Ishikawa (cell line): ENCODE measurements around the gene HTR2C.

ENCODE experiments used
- CEBPB ChIP-seq: IDR thresholded peaks from 2 replicates; pipeline ENCODE4 v1.6.1; 2012
- CREB1 ChIP-seq: IDR thresholded peaks from 2 replicates; pipeline ENCODE4 v1.6.1; 2012; ENCODE audit warnings: low read depth
- EP300 ChIP-seq: IDR thresholded peaks from 2 replicates; pipeline ENCODE4 v1.6.1; 2012; ENCODE audit warnings: borderline replicate concordance
- NFIC ChIP-seq: IDR thresholded peaks from 2 replicates; pipeline ENCODE4 v1.6.1; 2012
- RAD21 ChIP-seq: IDR thresholded peaks from 2 replicates; pipeline ENCODE4 v1.6.1; 2012; ENCODE audit warnings: low read depth
- REST ChIP-seq: IDR thresholded peaks from 2 replicates; pipeline ENCODE4 v1.6.1; 2012; ENCODE audit warnings: low read depth, mild to moderate bottlenecking
- TAF1 ChIP-seq: IDR thresholded peaks from 2 replicates; pipeline ENCODE4 v1.6.1; 2012; ENCODE audit warnings: low read depth, mild to moderate bottlenecking
- TCF12 ChIP-seq: IDR thresholded peaks from 2 replicates; pipeline ENCODE4 v1.6.1; 2012; ENCODE audit warnings: low read depth
- YY1 ChIP-seq: IDR thresholded peaks from 2 replicates; pipeline ENCODE4 v1.6.1; 2012; ENCODE audit warnings: low read depth
- ZBTB7A ChIP-seq: IDR thresholded peaks from 2 replicates; pipeline ENCODE4 v1.6.1; 2012; ENCODE audit warnings: low read depth
- TF ChIP-seq, protein P1 (sequence below): IDR thresholded peaks from 2 replicates; pipeline ENCODE4 v1.6.1; 2012
- TF ChIP-seq, protein P2 (sequence below): IDR thresholded peaks from 2 replicates; pipeline ENCODE4 v1.6.1; 2012

- TF ChIP-seq REST (no peak), CEBPB (no peak), EP300 (no peak), RAD21 (no peak), TAF1 (no peak), NFIC (no peak), TCF12 (no peak), YY1 (no peak), CREB1 (no peak), ZBTB7A (no peak)
- TF ChIP-seq, protein P1, sequence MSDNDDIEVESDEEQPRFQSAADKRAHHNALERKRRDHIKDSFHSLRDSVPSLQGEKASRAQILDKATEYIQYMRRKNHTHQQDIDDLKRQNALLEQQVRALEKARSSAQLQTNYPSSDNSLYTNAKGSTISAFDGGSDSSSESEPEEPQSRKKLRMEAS = no peak
- TF ChIP-seq, protein P2, sequence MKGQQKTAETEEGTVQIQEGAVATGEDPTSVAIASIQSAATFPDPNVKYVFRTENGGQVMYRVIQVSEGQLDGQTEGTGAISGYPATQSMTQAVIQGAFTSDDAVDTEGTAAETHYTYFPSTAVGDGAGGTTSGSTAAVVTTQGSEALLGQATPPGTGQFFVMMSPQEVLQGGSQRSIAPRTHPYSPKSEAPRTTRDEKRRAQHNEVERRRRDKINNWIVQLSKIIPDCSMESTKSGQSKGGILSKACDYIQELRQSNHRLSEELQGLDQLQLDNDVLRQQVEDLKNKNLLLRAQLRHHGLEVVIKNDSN = no peak
These were observed 7.2 kb downstream of the HTR2C start for GRCh38 chrX:114591121-114591520.
